HepG2 (cell line): ENCODE measurements around the gene DHX34. TPM values are rescaled to one million over a fixed set of nuclear protein-coding genes. Genes with fewer than 3 reads are reported as not detected.

Experiments used
- E2F1 ChIP-seq: sonication (generic); formaldehyde crosslinking; IDR thresholded peaks from 2 replicates; pipeline ENCODE4 v1.5.0; 2020; ENCODE audit warnings: missing genetic modification reagents
- ERF ChIP-seq: IDR thresholded peaks from 2 replicates; pipeline ENCODE4 v1.6.1; 2018; ENCODE audit warnings: missing biosample characterization, missing genetic modification reagents
- ESRRA ChIP-seq: sonication (generic); formaldehyde crosslinking; IDR thresholded peaks from 2 replicates; pipeline ENCODE4 v1.5.1; 2020; ENCODE audit warnings: mild to moderate bottlenecking, low read depth, missing genetic modification reagents
- HNF4A ChIP-seq: sonication (generic); formaldehyde crosslinking; IDR thresholded peaks from 2 replicates; pipeline ENCODE4 v1.4.0; 2020; ENCODE audit warnings: missing genetic modification reagents
- HOXA9 ChIP-seq: sonication (generic); formaldehyde crosslinking; IDR thresholded peaks from 2 replicates; pipeline ENCODE4 v1.8.1; 2022; ENCODE audit warnings: missing genetic modification reagents, mild to moderate bottlenecking, moderate library complexity, borderline replicate concordance
- MNT ChIP-seq: fragments of 450-650 bp; IDR thresholded peaks from 2 replicates; pipeline ENCODE4 v1.6.1; 2016
- PATZ1 ChIP-seq: sonication (generic); formaldehyde crosslinking; IDR thresholded peaks from 2 replicates; pipeline ENCODE4 v1.4.0; 2020; ENCODE audit warnings: missing genetic modification reagents
- PPARG ChIP-seq: conservative IDR thresholded peaks from 2 replicates; pipeline ENCODE4 v1.6.1; 2016; ENCODE audit warnings: missing biosample characterization, missing genetic modification reagents
- REPIN1 ChIP-seq: sonication (generic); formaldehyde crosslinking; IDR thresholded peaks from 2 replicates; pipeline ENCODE4 v1.8.0; 2022; ENCODE audit warnings: missing genetic modification reagents, low read depth, mild to moderate bottlenecking, borderline replicate concordance
- TBX3 ChIP-seq: fragments of 450-650 bp; IDR thresholded peaks from 2 replicates; pipeline ENCODE4 v1.6.1; 2017; ENCODE audit warnings: antibody characterized with exemption, mild to moderate bottlenecking, inconsistent platforms, borderline replicate concordance
- ZBTB26 ChIP-seq: IDR thresholded peaks from 2 replicates; pipeline ENCODE4 v1.6.1; 2016; ENCODE audit warnings: missing compliant biosample characterization, missing genetic modification reagents, borderline replicate concordance
- ZMYM2 ChIP-seq: sonication (generic); formaldehyde crosslinking; IDR thresholded peaks from 2 replicates; pipeline ENCODE4 v1.8.0; 2022; ENCODE audit warnings: mild to moderate bottlenecking, missing genetic modification reagents
- ZNF318 ChIP-seq: sonication (generic); formaldehyde crosslinking; IDR thresholded peaks from 2 replicates; pipeline ENCODE4 v1.4.0; 2020; ENCODE audit warnings: mild to moderate bottlenecking, missing genetic modification reagents
- polyA plus RNA-seq, 8 experiments: library from polyadenylated mRNA; depleted of rRNA in 3 of 8; stranded (reverse) in 7 of 8; unstranded in 1 of 8; fragments of >200 nt; fragmentation: Illumina TruSeq in 4 of 8; extraction: Trizol in 4 of 8; gene quantifications; 2 replicates each; pipeline versions ENCODE4 v1.2.1 to v1.2.3, GENCODE V29; 2011 to 2016; ENCODE audit warnings: low read depth in 4 of 8, missing spikeins in 1 of 8, mixed read lengths in 1 of 8; ENCODE audit not compliant: insufficient read depth in 1 of 8
- total RNA-seq, 5 experiments: library from RNA; depleted of rRNA; stranded (reverse); fragments of >200 nt; fragmentation: Illumina TruSeq; extraction: Trizol; gene quantifications; 2 replicates each; pipeline ENCODE4 v1.2.3, GENCODE V29; 2016; ENCODE audit warnings: low read depth in 1 of 5

The DHX34 gene
- total and polyA plus RNA-seq, 2 of the 13 experiments (the other 11 are each of a cell fraction or from before 2014, with no cell fraction given), result 9.2 to 12.0 TPM

GRCh38 chr19:47305309-47305751 lies 43.8 kb upstream of the DHX34 start (continued):
- TF ChIP-seq REPIN1 (CRISPR knock-in tag), result no peak
- no peak for TF ChIP-seq ZNF318 (CRISPR knock-in tag)
- TF ChIP-seq PPARG (CRISPR knock-in tag), result peak; percentile 33; the same call in 1 of the 2 replicates
- TF ChIP-seq E2F1 (CRISPR knock-in tag), result no peak
- TF ChIP-seq ZMYM2, result peak; percentile 20; the same call in 1 of the 2 replicates
- TF ChIP-seq ERF (CRISPR knock-in tag), result peak; percentile 73; the same call in 1 of the 2 replicates
- TF ChIP-seq TBX3, result no peak
- TF ChIP-seq ESRRA (CRISPR knock-in tag), result peak; percentile 40; the same call in 1 of the 2 replicates
- TF ChIP-seq HNF4A (CRISPR knock-in tag), result no peak
- TF ChIP-seq ZBTB26 (CRISPR knock-in tag), result 0 out of 2 replicates have a peak, but pooled peaks have one; percentile 36
- TF ChIP-seq MNT, result peak; percentile 78
- no peak for TF ChIP-seq HOXA9 (CRISPR knock-in tag)
- no peak for TF ChIP-seq PATZ1 (CRISPR knock-in tag)
